ENCODE measurements around the gene PLCL2. TPM values are rescaled to one million over a fixed set of nuclear protein-coding genes. Genes with fewer than 3 reads are reported as not detected.
A peak's percentile ranks its signal among the peaks of the same experiment; 100 is the strongest.

The PLCL2 gene
- total RNA-seq, 1 experiment from 2014 or later = 0.51 TPM

- no peak for DNase-seq (ENCODE audit: unreplicated experiment)
- intact Hi-C loops (cut with micrococcal nuclease) = no loop called here
- ChIA-PET POLR2A (no interaction called here), CTCF (interaction anchor here (0.6 kb wide), 2 partner anchors 20 to 57 kb away, joined by 4 read pairs; no protein-coding TSS in a partner anchor)
- Mint-ChIP-seq H3K27me3 (ENCODE audit: insufficient read depth, unreplicated experiment) (peaks cover 60% of the 10 kb centered on the region), H3K4me1 (ENCODE audit: insufficient read depth, unreplicated experiment) (no peaks in the 10 kb centered on the region), H3K27ac (ENCODE audit: low read depth, unreplicated experiment) (no peak overlapping the region), H3K36me3 (ENCODE audit: insufficient read depth, unreplicated experiment) (no peaks in the 10 kb centered on the region), H3K4me3 (ENCODE audit: unreplicated experiment) (no peak overlapping the region), H3K9me3 (ENCODE audit: unreplicated experiment) (no peaks in the 10 kb centered on the region)
- no TSS peak for BruUV-seq (replicated peaks)
- TF ChIP-seq CTCF (IDR thresholded peaks at IDR 0.05; ENCODE audit: unreplicated experiment) = no peak
Observed at GRCh38 chr3:16904423-16905417, 20.0 kb downstream of the PLCL2 start.

DNA sequence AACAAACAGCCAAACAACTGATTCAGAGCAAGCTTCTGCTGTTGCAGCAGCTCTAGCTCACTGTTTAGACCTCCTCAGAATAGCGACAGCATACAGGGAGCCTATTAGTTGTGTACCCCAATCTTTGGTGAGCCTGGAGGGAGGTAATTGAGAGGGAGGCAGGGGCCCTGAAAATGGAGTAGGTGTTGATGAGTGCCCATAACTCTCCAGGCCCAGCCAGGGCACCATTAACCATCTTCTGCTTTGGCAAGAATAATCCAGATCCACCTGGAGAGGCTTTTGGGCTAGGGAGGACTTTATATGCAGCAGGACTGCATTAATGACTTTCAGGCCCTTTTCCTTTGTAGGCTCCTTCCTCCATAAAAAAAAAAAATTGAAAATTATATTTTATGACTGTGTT lies 20.9 kb downstream of the PLCL2 start:
- Mint-ChIP-seq H3K36me3 (ENCODE audit: insufficient read depth, unreplicated experiment) (no peaks in the 10 kb centered on the region), H3K27ac (ENCODE audit: low read depth, unreplicated experiment) (no peak overlapping the region), H3K27me3 (ENCODE audit: insufficient read depth, unreplicated experiment) (peaks cover 61% of the 10 kb centered on the region), H3K4me1 (ENCODE audit: insufficient read depth, unreplicated experiment) (no peaks in the 10 kb centered on the region), H3K4me3 (ENCODE audit: unreplicated experiment) (no peak overlapping the region), H3K9me3 (ENCODE audit: unreplicated experiment) (no peaks in the 10 kb centered on the region)
- intact Hi-C loops (cut with micrococcal nuclease) = no loop called here
- POLR2A ChIA-PET = interaction anchor here (0.6 to 1.2 kb wide), 3 partner anchors 14 to 179 kb away, joined by 3 read pairs; no protein-coding TSS in a partner anchor
- no peak for DNase-seq (ENCODE audit: unreplicated experiment)
- no peak for TF ChIP-seq CTCF (IDR thresholded peaks at IDR 0.05; ENCODE audit: unreplicated experiment)
- CTCF ChIA-PET = no interaction called here
- BruUV-seq (replicated peaks) = no TSS peak

DNA sequence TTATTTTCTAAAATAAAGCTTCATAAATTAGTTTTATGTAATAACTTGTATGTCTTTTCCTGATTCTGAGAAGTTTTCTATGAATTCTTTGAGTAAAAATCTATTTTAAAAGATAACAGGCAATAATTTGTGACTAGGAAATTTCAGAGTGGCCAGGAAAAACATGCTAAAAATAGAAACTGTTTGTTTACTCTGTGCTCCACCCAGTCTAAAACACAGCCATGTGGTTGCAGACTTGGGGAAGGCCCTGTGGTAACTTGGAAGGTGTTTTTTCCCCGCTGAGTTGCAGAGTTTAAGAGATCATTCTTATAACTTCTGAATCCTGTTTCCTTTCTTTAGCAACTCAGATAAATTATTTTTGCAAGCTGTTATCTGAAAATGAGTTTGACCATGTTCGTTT lies 21.9 kb downstream of the PLCL2 start:
- intact Hi-C loops (cut with micrococcal nuclease) = no loop called here
- Mint-ChIP-seq H3K4me1 (ENCODE audit: insufficient read depth, unreplicated experiment) (no peaks in the 10 kb centered on the region), H3K36me3 (ENCODE audit: insufficient read depth, unreplicated experiment) (no peaks in the 10 kb centered on the region), H3K9me3 (ENCODE audit: unreplicated experiment) (no peaks in the 10 kb centered on the region), H3K27ac (ENCODE audit: low read depth, unreplicated experiment) (no peak overlapping the region), H3K27me3 (ENCODE audit: insufficient read depth, unreplicated experiment) (peaks cover 54% of the 10 kb centered on the region), H3K4me3 (ENCODE audit: unreplicated experiment) (no peak overlapping the region)
- TF ChIP-seq CTCF (IDR thresholded peaks at IDR 0.05; ENCODE audit: unreplicated experiment) = no peak
- ChIA-PET CTCF (interaction anchor here (0.6 kb wide), 1 partner anchor 1215 kb away, joined by 4 read pairs; no protein-coding TSS in a partner anchor), POLR2A (interaction anchor here (0.9 kb wide), 1 partner anchor 13 kb away, joined by 3 read pairs; no protein-coding TSS in a partner anchor)
- no TSS peak for BruUV-seq (replicated peaks)
- peak; percentile 55 for DNase-seq (ENCODE audit: unreplicated experiment)

- H3K27ac Mint-ChIP-seq (ENCODE audit: low read depth, unreplicated experiment) = no peak overlapping the region
- no peaks in the 10 kb centered on the region for H3K36me3 Mint-ChIP-seq (ENCODE audit: insufficient read depth, unreplicated experiment)
- peaks cover 50% of the 10 kb centered on the region for H3K27me3 Mint-ChIP-seq (ENCODE audit: insufficient read depth, unreplicated experiment)
- TF ChIP-seq CTCF (IDR thresholded peaks at IDR 0.05; ENCODE audit: unreplicated experiment) = no peak
- BruUV-seq (replicated peaks) = no TSS peak
- no peaks in the 10 kb centered on the region for H3K4me1 Mint-ChIP-seq (ENCODE audit: insufficient read depth, unreplicated experiment)
- intact Hi-C loops (cut with micrococcal nuclease) = no loop called here
- no peak for DNase-seq (ENCODE audit: unreplicated experiment)
- POLR2A ChIA-PET = no interaction called here
- no peak overlapping the region for H3K4me3 Mint-ChIP-seq (ENCODE audit: unreplicated experiment)
- no peaks in the 10 kb centered on the region for H3K9me3 Mint-ChIP-seq (ENCODE audit: unreplicated experiment)
- CTCF ChIA-PET = interaction anchor here (0.6 kb wide), 1 partner anchor 1216 kb away, joined by 4 read pairs; no protein-coding TSS in a partner anchor
Observed at GRCh38 chr3:16907243-16907642, 22.5 kb downstream of the PLCL2 start.

Measured in MCF 10A (cell line).